ENCODE results near the gene KCMF1. TPM values are rescaled to one million over a fixed set of nuclear protein-coding genes. Genes with fewer than 3 reads are reported as not detected.
A peak's percentile ranks its signal among the peaks of the same experiment; 100 is the strongest.

KCMF1 gene
- total and polyA plus RNA-seq, 9 of the 15 experiments (the other 6 are each of a cell fraction or from before 2014, with no cell fraction given), result 6.8 to 88.2 (median 46.5) TPM

DNA sequence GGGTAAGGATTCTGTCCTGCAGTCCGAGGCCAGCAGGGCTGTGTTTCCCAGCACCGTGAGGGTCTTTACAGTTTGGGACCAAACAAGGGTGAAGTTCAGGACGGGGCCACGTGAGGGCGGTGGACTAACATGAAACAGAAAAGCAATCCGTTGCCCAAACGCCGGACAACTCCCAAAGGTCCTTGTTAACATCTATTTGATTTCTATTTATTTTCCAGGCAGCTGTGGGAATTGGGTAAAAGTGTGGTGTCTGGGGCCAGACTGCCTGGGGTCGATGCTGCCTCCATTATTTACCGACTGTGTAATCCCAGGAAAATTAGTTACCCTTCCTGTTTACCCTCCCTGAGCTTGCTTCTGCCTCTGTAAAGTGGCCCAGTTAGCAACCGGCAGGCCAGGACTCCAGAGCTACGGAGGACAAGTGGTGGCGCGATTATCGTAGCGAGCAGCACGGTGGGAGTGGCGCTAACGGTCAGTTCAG lies 96.0 kb downstream of the KCMF1 start (continued):
- TF ChIP-seq, protein P1, sequence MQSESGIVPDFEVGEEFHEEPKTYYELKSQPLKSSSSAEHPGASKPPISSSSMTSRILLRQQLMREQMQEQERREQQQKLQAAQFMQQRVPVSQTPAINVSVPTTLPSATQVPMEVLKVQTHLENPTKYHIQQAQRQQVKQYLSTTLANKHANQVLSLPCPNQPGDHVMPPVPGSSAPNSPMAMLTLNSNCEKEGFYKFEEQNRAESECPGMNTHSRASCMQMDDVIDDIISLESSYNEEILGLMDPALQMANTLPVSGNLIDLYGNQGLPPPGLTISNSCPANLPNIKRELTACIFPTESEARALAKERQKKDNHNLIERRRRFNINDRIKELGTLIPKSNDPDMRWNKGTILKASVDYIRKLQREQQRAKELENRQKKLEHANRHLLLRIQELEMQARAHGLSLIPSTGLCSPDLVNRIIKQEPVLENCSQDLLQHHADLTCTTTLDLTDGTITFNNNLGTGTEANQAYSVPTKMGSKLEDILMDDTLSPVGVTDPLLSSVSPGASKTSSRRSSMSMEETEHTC (IDR thresholded peaks at IDR 0.05), result no peak
- TF ChIP-seq CREB1 (IDR thresholded peaks at IDR 0.05) (no peak), CREB1 (CRISPR knock-in tag; IDR thresholded peaks at IDR 0.05) (0 out of 2 replicates have a peak, but pooled peaks have one; percentile 16), PURB (CRISPR knock-in tag; IDR thresholded peaks at IDR 0.05; ENCODE audit: low read depth) (no peak), EP400 (IDR thresholded peaks at IDR 0.05) (no peak), TARDBP (IDR thresholded peaks at IDR 0.05) (no peak), ATF1 (CRISPR knock-in tag; IDR thresholded peaks at IDR 0.05) (no peak), ATF1 (tag; IDR thresholded peaks at IDR 0.05) (no peak), ZNF3 (CRISPR knock-in tag; IDR thresholded peaks at IDR 0.05) (no peak), ZNF384 (IDR thresholded peaks at IDR 0.05; ENCODE audit: low read depth, low read length) (no peak)
- TF ChIP-seq, protein P2, sequence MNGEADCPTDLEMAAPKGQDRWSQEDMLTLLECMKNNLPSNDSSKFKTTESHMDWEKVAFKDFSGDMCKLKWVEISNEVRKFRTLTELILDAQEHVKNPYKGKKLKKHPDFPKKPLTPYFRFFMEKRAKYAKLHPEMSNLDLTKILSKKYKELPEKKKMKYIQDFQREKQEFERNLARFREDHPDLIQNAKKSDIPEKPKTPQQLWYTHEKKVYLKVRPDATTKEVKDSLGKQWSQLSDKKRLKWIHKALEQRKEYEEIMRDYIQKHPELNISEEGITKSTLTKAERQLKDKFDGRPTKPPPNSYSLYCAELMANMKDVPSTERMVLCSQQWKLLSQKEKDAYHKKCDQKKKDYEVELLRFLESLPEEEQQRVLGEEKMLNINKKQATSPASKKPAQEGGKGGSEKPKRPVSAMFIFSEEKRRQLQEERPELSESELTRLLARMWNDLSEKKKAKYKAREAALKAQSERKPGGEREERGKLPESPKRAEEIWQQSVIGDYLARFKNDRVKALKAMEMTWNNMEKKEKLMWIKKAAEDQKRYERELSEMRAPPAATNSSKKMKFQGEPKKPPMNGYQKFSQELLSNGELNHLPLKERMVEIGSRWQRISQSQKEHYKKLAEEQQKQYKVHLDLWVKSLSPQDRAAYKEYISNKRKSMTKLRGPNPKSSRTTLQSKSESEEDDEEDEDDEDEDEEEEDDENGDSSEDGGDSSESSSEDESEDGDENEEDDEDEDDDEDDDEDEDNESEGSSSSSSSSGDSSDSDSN (IDR thresholded peaks at IDR 0.05; ENCODE audit: borderline replicate concordance in 1 of 2, low read depth in 2 of 2, low read length in 2 of 2), result 0 out of 4 replicates have a peak, but pooled peaks of 1 of the 2 experiments have one; percentile 46
- TF ChIP-seq, protein P3, sequence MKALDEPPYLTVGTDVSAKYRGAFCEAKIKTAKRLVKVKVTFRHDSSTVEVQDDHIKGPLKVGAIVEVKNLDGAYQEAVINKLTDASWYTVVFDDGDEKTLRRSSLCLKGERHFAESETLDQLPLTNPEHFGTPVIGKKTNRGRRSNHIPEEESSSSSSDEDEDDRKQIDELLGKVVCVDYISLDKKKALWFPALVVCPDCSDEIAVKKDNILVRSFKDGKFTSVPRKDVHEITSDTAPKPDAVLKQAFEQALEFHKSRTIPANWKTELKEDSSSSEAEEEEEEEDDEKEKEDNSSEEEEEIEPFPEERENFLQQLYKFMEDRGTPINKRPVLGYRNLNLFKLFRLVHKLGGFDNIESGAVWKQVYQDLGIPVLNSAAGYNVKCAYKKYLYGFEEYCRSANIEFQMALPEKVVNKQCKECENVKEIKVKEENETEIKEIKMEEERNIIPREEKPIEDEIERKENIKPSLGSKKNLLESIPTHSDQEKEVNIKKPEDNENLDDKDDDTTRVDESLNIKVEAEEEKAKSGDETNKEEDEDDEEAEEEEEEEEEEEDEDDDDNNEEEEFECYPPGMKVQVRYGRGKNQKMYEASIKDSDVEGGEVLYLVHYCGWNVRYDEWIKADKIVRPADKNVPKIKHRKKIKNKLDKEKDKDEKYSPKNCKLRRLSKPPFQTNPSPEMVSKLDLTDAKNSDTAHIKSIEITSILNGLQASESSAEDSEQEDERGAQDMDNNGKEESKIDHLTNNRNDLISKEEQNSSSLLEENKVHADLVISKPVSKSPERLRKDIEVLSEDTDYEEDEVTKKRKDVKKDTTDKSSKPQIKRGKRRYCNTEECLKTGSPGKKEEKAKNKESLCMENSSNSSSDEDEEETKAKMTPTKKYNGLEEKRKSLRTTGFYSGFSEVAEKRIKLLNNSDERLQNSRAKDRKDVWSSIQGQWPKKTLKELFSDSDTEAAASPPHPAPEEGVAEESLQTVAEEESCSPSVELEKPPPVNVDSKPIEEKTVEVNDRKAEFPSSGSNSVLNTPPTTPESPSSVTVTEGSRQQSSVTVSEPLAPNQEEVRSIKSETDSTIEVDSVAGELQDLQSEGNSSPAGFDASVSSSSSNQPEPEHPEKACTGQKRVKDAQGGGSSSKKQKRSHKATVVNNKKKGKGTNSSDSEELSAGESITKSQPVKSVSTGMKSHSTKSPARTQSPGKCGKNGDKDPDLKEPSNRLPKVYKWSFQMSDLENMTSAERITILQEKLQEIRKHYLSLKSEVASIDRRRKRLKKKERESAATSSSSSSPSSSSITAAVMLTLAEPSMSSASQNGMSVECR (CRISPR knock-in tag; IDR thresholded peaks at IDR 0.05), result no peak
- TF ChIP-seq, protein P4, sequence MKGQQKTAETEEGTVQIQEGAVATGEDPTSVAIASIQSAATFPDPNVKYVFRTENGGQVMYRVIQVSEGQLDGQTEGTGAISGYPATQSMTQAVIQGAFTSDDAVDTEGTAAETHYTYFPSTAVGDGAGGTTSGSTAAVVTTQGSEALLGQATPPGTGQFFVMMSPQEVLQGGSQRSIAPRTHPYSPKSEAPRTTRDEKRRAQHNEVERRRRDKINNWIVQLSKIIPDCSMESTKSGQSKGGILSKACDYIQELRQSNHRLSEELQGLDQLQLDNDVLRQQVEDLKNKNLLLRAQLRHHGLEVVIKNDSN (CRISPR knock-in tag; IDR thresholded peaks at IDR 0.05), result peak; percentile 40; the same call in 1 of the 2 replicates
- TF ChIP-seq, protein P5, sequence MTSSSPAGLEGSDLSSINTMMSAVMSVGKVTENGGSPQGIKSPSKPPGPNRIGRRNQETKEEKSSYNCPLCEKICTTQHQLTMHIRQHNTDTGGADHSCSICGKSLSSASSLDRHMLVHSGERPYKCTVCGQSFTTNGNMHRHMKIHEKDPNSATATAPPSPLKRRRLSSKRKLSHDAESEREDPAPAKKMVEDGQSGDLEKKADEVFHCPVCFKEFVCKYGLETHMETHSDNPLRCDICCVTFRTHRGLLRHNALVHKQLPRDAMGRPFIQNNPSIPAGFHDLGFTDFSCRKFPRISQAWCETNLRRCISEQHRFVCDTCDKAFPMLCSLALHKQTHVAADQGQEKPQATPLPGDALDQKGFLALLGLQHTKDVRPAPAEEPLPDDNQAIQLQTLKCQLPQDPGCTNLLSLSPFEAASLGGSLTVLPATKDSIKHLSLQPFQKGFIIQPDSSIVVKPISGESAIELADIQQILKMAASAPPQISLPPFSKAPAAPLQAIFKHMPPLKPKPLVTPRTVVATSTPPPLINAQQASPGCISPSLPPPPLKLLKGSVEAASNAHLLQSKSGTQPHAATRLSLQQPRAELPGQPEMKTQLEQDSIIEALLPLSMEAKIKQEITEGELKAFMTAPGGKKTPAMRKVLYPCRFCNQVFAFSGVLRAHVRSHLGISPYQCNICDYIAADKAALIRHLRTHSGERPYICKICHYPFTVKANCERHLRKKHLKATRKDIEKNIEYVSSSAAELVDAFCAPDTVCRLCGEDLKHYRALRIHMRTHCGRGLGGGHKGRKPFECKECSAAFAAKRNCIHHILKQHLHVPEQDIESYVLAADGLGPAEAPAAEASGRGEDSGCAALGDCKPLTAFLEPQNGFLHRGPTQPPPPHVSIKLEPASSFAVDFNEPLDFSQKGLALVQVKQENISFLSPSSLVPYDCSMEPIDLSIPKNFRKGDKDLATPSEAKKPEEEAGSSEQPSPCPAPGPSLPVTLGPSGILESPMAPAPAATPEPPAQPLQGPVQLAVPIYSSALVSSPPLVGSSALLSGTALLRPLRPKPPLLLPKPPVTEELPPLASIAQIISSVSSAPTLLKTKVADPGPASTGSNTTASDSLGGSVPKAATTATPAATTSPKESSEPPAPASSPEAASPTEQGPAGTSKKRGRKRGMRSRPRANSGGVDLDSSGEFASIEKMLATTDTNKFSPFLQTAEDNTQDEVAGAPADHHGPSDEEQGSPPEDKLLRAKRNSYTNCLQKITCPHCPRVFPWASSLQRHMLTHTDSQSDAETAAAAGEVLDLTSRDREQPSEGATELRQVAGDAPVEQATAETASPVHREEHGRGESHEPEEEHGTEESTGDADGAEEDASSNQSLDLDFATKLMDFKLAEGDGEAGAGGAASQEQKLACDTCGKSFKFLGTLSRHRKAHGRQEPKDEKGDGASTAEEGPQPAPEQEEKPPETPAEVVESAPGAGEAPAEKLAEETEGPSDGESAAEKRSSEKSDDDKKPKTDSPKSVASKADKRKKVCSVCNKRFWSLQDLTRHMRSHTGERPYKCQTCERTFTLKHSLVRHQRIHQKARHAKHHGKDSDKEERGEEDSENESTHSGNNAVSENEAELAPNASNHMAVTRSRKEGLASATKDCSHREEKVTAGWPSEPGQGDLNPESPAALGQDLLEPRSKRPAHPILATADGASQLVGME (CRISPR knock-in tag; IDR thresholded peaks at IDR 0.05), result no peak

Measured in K562 (cell line).